Measurements from ENCODE around the gene ZNF790. TPM values are rescaled to one million over a fixed set of nuclear protein-coding genes. Genes with fewer than 3 reads are reported as not detected.

Gene ZNF790
- 5.1 and 6.7 TPM in 2 replicates for total RNA-seq

DNA sequence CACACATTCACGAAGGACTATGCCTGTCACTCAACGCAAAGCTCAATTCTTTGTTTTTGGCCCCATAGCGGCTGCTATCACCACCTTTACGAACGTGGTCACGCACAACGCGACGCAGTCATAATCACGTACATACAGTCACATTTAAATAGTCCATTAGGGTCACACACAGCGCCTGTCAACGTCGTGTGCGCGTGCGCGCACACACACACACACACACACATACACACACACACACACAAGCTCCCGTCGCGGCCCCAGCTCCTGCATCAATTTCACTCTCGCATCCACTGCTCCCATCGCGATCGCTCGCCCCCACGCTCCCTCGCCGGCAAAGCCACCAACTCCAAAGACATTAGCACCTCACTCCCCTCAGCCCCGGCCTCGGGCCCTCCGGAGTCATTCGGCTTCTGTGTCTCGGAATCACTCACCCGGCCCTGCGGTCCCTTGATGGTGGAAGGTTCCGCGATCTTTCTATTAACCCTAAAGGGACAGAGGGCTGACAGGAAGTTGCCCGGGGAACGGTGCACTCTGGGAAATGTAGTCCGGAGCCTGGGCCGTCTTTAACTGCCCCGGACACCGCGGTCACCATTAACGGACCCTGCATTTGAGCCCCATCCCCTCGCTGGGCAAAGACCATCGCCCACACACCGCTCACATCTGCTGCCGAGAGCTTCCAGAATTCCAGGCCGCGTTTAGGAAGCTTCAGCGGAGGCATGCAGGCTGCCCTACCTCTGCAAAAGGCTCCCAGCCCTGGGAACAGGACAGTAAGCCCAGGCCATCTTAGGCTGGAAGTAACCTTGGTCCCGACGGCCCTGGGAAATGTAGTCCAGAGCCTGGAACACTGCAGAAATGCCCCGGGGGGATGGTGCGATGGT is at the start of gene ZNF790:
TSS of gene ZNF790 (minus strand) at position 482 of the 878 bp plus-strand sequence. CDS start 12,768 bp downstream, outside the sequence.
- peak within 1 kb of the TSS; percentile 49 for H3K27ac Mint-ChIP-seq
- peaks cover 57% of the 10 kb centered on the region for H3K36me3 Mint-ChIP-seq (ENCODE audit: low read depth)
- H3K4me1 Mint-ChIP-seq = peaks cover 4% of the 10 kb centered on the region
- intact Hi-C loops (cut with micrococcal nuclease) = loop anchor here (1.0 to 5.0 kb wide), 9 partner anchors 12 to 461 kb away; partner anchors contain the start of genes ZFP14, ZNF260, ZNF345 and ZNF383
- no peaks in the 10 kb centered on the region for H3K27me3 Mint-ChIP-seq
- peaks cover 16% of the 10 kb centered on the region for H3K9me3 Mint-ChIP-seq
- no peak within 1 kb of the TSS for H3K4me3 Mint-ChIP-seq
- DNase-seq = peak; percentile 94

DNA sequence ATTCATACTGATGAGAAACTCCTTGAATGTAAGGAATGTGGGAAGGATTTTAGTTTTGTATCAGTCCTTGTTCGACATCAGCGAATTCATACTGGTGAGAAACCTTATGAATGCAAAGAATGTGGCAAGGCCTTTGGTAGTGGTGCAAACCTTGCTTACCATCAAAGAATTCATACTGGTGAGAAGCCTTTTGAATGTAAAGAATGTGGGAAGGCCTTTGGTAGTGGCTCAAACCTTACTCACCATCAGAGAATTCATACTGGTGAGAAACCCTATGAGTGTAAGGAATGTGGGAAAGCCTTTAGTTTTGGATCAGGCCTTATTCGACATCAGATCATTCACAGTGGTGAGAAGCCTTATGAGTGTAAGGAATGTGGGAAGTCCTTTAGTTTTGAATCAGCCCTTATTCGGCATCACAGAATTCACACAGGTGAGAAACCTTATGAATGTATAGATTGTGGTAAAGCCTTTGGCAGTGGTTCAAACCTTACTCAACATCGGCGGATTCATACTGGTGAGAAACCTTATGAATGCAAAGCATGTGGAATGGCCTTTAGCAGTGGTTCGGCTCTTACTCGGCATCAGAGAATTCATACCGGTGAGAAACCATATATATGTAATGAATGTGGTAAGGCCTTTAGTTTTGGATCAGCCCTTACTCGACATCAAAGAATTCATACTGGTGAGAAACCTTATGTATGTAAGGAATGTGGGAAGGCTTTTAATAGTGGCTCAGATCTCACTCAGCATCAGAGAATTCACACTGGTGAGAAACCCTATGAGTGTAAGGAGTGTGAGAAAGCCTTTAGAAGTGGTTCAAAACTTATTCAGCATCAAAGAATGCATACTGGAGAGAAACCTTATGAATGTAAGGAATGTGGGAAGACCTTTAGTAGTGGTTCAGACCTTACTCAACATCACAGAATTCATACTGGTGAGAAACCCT is 39.1 kb upstream of the ZNF790 start:
- intact Hi-C loops (cut with micrococcal nuclease) = no loop called here
- Mint-ChIP-seq H3K9me3 (peaks cover 18% of the 10 kb centered on the region), H3K4me3 (no peak overlapping the region), H3K4me1 (no peaks in the 10 kb centered on the region), H3K36me3 (ENCODE audit: low read depth) (peaks cover 50% of the 10 kb centered on the region), H3K27ac (no peak overlapping the region), H3K27me3 (no peaks in the 10 kb centered on the region)
- DNase-seq = no peak

- no peak overlapping the region for H3K27ac Mint-ChIP-seq
- no peak overlapping the region for H3K4me3 Mint-ChIP-seq
- no peak for DNase-seq
- H3K4me1 Mint-ChIP-seq = peaks cover 2% of the 10 kb centered on the region
- H3K9me3 Mint-ChIP-seq = peaks cover 23% of the 10 kb centered on the region
- intact Hi-C loops (cut with micrococcal nuclease) = loop anchor here (2.0 to 5.0 kb wide), 5 partner anchors 120 to 637 kb away; partner anchors contain the start of genes ZNF146, ZNF383, ZNF461 and ZNF529
- no peaks in the 10 kb centered on the region for H3K27me3 Mint-ChIP-seq
- H3K36me3 Mint-ChIP-seq (ENCODE audit: low read depth) = peaks cover 45% of the 10 kb centered on the region
Measured at GRCh38 chr19:36851898-36852297, 13.7 kb upstream of the ZNF790 start.

DNA sequence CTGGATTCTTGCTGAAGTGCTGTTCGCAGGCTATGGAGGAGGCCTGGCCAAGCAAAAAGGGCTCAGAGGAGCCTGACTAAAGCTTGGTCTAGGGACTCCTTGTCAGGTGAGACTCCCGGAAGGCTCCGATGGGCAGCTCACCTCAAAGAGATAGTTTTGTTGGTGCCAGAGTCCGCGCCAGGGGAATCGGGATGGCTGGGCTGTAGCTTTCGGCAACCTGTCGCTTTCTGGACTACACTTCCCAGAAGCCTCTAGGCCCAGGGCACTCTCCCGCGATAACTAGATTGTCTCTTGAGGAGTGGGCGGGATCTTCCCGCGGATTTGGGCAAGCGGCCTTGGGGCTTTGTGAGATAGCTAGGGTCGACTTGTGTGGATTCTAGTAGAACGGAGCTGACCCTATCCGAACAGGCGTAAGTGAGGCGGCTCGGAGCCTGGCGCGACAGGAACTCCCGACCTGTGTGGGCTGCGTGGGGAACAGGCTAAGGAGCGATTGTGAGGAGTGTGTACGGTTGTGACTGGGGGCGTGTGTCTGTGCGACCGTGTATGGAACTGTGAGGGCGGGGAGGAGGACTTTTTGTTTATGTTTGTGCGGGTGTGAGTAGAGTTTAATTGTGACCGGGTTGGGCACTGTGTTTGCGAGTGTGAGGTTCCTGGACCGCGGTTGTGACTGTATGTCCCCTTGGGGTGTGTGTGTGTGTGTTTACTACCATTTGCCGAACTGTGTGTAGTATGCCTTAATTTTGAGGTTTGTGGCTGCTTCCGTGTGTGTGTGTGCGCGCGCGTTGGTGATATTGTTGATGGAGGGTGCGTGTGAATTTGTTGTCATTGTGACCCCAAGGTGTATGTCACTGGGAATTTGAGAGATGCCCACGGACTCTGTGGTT is 12.6 kb upstream of the ZNF790 start, which contains the start of gene ZNF345:
TSS of gene ZNF345 (plus strand) at position 318 of the 884 bp plus-strand sequence. CDS start 25,955 bp downstream, outside the sequence.
- H3K4me3 Mint-ChIP-seq = no peak within 1 kb of the TSS
- H3K9me3 Mint-ChIP-seq = peaks cover 18% of the 10 kb centered on the region
- intact Hi-C loops (cut with micrococcal nuclease) = loop anchor here (1.0 to 5.0 kb wide), 12 partner anchors 12 to 636 kb away; partner anchors contain the start of genes ZNF146, ZNF260, ZNF383 and ZNF420
- H3K4me1 Mint-ChIP-seq = peaks cover 2% of the 10 kb centered on the region
- peak; percentile 96 for DNase-seq
- H3K27me3 Mint-ChIP-seq = no peaks in the 10 kb centered on the region
- no peak within 1 kb of the TSS for H3K27ac Mint-ChIP-seq
- H3K36me3 Mint-ChIP-seq (ENCODE audit: low read depth) = peaks cover 47% of the 10 kb centered on the region

DNA sequence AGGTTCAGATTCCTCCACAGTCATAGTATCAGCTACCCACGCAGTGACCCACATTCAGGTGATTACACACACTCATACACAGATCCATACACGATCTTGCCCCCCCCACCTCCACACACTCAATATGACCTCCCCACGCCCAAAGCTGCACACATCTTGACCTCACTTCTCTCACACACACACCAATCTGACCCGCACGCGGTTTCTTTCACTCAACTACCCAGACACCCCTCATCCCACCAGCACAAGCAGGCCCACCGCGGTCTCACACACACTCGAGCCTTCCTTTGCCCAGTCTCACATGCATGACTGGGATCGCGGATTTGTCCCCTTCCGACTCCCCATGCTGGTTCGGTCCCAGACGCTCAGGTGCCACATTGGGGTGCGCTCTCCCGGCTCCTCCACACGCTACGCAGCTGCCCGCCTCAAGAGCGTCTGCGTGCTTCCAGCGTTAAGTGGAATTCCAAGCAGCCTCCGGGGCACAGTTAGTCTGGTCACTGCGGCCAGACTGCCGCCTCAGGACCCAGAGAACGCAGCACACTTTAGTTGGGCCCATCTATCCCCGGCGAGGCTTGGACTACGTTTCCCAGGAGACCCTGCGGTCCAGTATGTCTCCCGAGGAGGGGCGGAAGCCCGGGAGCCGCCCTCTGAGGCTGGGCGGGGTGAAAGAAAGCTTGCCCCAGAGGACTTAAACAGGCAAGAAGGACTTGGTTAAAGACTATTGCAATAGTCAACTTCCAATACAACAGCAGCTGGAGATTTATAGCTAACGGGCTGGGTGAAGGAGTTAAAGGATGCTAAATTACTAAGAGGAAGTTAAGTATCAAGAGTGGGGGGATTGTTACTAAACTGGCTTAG is 11.7 kb upstream of the ZNF790 start:
- H3K27ac Mint-ChIP-seq = no peak overlapping the region
- DNase-seq = peak; percentile 97
- peaks cover 49% of the 10 kb centered on the region for H3K36me3 Mint-ChIP-seq (ENCODE audit: low read depth)
- no peak overlapping the region for H3K4me3 Mint-ChIP-seq
- peaks cover 2% of the 10 kb centered on the region for H3K4me1 Mint-ChIP-seq
- peaks cover 20% of the 10 kb centered on the region for H3K9me3 Mint-ChIP-seq
- no peaks in the 10 kb centered on the region for H3K27me3 Mint-ChIP-seq
- intact Hi-C loops (cut with micrococcal nuclease) = loop anchor here (1.0 to 5.0 kb wide), 13 partner anchors 12 to 635 kb away; partner anchors contain the start of genes ZFP14, ZNF146, ZNF260 and ZNF383

- Mint-ChIP-seq H3K27me3 (no peaks in the 10 kb centered on the region), H3K9me3 (peaks cover 14% of the 10 kb centered on the region), H3K36me3 (ENCODE audit: low read depth) (peaks cover 48% of the 10 kb centered on the region), H3K4me1 (peaks cover 2% of the 10 kb centered on the region), H3K27ac (peak overlapping the region; percentile 95), H3K4me3 (no peak overlapping the region)
- DNase-seq = no peak
- intact Hi-C loops (cut with micrococcal nuclease) = no loop called here
Measured at GRCh38 chr19:36847968-36848367, 9.8 kb upstream of the ZNF790 start.

DNA sequence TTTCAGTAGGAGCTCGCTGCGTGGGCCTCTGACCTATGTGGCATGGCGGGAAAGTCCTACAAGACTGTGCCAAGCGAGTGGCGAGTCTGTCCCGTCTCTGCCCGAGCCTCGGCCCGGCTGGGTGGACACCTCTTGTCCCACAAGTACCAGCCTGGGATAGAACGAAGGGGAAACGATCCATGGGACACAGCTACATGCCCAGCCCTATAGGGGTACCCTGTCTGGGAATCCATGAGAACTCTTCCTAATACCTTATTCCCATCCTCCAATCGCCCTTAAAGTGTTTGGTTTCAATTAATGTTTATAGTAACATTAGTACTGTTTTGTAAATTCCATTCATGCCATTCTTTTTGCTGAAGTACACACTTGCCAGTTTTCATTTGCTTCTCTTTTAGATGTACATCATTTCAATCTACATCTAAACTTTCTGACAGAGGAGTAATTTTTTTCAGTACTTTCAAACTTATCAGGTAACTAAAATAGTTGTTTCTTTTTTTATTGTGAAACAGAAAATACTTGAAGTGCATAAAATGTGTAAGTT is 667 bp upstream of the ZNF790 start:
- Mint-ChIP-seq H3K36me3 (ENCODE audit: low read depth) (peaks cover 55% of the 10 kb centered on the region), H3K27me3 (no peaks in the 10 kb centered on the region), H3K9me3 (peaks cover 16% of the 10 kb centered on the region), H3K4me3 (no peak overlapping the region), H3K4me1 (peaks cover 4% of the 10 kb centered on the region), H3K27ac (peak overlapping the region; percentile 49)
- no peak for DNase-seq
- intact Hi-C loops (cut with micrococcal nuclease) = loop anchor here (1.0 to 5.0 kb wide), 9 partner anchors 11 to 462 kb away; partner anchors contain the start of genes ZFP14, ZNF260, ZNF345 and ZNF383

DNA sequence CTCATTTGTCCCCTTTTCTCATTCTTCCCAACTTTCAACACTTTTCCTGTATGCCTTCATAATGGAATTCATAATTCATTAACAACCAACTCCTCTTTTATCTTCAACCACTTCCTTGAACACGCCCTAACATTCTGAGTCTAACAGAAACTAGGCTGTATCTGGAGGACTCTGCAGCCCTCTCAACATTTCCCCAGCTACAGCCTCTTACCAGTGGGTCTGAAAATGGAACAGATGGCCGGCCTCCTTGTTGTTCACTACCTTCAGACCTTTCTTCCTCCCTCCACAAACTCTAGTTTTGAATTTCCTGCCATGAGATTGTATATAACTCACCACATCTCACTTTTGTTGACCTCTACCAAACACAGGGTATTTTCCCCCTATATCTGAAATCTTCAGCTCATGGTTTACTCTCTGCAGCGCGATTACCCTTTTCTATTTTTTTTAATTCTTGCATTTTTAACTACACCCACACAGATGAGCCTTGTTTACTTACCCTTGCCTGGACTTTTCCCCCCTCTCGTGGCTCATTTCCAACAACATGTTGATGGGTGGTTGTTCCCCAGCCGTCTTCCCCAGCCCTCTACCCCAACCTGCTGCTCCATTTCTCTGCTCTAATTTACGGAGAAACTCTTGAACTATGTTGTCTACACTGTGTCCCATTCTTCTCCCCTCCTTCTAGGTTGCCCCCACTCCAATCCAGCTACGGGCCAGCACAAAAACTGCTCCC is 846 bp downstream of the ZNF790 start:
- peaks cover 4% of the 10 kb centered on the region for H3K4me1 Mint-ChIP-seq
- H3K36me3 Mint-ChIP-seq (ENCODE audit: low read depth) = peaks cover 59% of the 10 kb centered on the region
- no peak for DNase-seq
- intact Hi-C loops (cut with micrococcal nuclease) = loop anchor here (5.0 kb wide), 3 partner anchors 150 to 460 kb away; partner anchors contain the start of genes ZFP14, ZNF383 and ZNF567
- no peaks in the 10 kb centered on the region for H3K27me3 Mint-ChIP-seq
- peaks cover 16% of the 10 kb centered on the region for H3K9me3 Mint-ChIP-seq
- H3K27ac Mint-ChIP-seq = no peak overlapping the region
- no peak overlapping the region for H3K4me3 Mint-ChIP-seq

DNA sequence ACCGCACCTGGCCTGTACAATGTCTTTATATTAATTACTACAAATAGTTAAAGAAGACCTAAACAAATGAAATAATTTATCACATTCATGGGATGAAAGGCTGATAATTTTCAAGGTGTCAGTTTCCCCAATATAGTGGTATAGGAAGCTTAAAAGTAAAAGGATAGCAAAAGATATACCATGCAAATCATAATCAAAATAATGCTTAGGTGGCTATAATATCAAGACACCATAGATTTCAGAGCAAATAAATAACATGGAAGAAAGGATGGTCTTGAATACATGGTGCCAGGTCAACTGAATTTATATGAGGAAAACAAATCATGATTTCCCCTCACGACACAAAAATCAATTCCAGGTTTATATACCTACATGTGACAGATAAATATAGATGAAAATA is 4.8 kb downstream of the ZNF790 start:
- Mint-ChIP-seq H3K9me3 (peaks cover 29% of the 10 kb centered on the region), H3K4me3 (no peak overlapping the region), H3K27ac (no peak overlapping the region), H3K4me1 (no peaks in the 10 kb centered on the region), H3K36me3 (ENCODE audit: low read depth) (peaks cover 61% of the 10 kb centered on the region), H3K27me3 (no peaks in the 10 kb centered on the region)
- intact Hi-C loops (cut with micrococcal nuclease) = no loop called here
- DNase-seq = no peak

GRCh38 chr19:36821758-36822157 is 16.4 kb downstream of the ZNF790 start:
- no peaks in the 10 kb centered on the region for H3K4me1 Mint-ChIP-seq

GRCh38 chr19:36819130-36819630 is 19.0 kb downstream of the ZNF790 start:
- intact Hi-C loops (cut with micrococcal nuclease) = no loop called here
- no peak for DNase-seq
- H3K4me1 Mint-ChIP-seq = no peaks in the 10 kb centered on the region
- no peak overlapping the region for H3K4me3 Mint-ChIP-seq
- H3K27me3 Mint-ChIP-seq = no peaks in the 10 kb centered on the region
- H3K27ac Mint-ChIP-seq = no peak overlapping the region
- peaks cover 50% of the 10 kb centered on the region for H3K36me3 Mint-ChIP-seq (ENCODE audit: low read depth)
- peaks cover 14% of the 10 kb centered on the region for H3K9me3 Mint-ChIP-seq

More at GRCh38 chr19:36821758-36822157, 16.4 kb downstream of the ZNF790 start:
- peaks cover 72% of the 10 kb centered on the region for H3K36me3 Mint-ChIP-seq (ENCODE audit: low read depth)
- peaks cover 25% of the 10 kb centered on the region for H3K9me3 Mint-ChIP-seq
- no peak for DNase-seq
- no peak overlapping the region for H3K27ac Mint-ChIP-seq
- no peak overlapping the region for H3K4me3 Mint-ChIP-seq
- H3K27me3 Mint-ChIP-seq = no peaks in the 10 kb centered on the region
- intact Hi-C loops (cut with micrococcal nuclease) = no loop called here
